Measurements from ENCODE around the gene KRTAP9-6.

The KRTAP9-6 gene

DNA sequence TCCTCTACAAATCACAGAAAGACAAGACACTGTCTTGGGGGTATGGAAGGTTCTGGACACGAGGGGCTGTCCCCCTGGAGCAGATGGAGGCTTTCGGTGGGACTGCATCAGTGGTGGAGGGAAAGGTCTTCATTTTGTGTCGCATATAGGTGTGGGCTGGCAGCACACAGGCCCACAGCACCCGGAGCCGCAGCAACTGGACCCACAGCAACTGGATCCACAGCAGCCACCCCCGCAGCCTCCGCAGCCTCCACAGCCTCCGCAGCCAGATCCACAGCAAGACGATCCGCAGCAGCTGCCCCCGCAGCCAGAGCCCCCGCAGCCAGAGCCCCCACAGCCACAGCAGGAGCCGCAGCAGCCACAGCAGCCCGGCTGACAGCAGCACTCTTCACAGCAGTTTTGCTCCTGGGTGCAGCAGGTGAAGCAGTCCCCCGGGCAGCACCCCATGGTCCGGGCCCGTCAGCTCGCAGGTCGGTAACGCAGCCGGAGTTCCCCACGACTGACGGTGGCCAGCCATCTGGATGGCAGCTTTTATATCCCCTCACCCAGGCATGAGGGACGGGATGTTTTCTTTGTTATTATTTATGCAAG, 50.1 kb downstream of the KRTAP9-6 start, which contains the start of gene KRTAP17-1:
TSS of gene KRTAP17-1 (minus strand) at position 507 of the 591 bp plus-strand sequence. CDS start at position 447, 60 bp downstream.
- no peak within 1 kb of the TSS for H3K4me3 ChIP-seq (replicated peaks in 1 of 2; ENCODE audit: low read depth in 2 of 2, low read length in 2 of 2)
- TF ChIP-seq, protein P1, sequence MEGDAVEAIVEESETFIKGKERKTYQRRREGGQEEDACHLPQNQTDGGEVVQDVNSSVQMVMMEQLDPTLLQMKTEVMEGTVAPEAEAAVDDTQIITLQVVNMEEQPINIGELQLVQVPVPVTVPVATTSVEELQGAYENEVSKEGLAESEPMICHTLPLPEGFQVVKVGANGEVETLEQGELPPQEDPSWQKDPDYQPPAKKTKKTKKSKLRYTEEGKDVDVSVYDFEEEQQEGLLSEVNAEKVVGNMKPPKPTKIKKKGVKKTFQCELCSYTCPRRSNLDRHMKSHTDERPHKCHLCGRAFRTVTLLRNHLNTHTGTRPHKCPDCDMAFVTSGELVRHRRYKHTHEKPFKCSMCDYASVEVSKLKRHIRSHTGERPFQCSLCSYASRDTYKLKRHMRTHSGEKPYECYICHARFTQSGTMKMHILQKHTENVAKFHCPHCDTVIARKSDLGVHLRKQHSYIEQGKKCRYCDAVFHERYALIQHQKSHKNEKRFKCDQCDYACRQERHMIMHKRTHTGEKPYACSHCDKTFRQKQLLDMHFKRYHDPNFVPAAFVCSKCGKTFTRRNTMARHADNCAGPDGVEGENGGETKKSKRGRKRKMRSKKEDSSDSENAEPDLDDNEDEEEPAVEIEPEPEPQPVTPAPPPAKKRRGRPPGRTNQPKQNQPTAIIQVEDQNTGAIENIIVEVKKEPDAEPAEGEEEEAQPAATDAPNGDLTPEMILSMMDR (IDR thresholded peaks at IDR 0.05; ENCODE audit: low read depth, low read length) = no peak
- DNase-seq (ENCODE audit: low read depth in 2 of 2) = no peak
